GM19455 (cell line): ENCODE measurements around the gene TMEM232.

Experiments
- ATAC-seq: cut with Tn5 transposase; IDR thresholded peaks from one replicate; pipeline ENCODE4 v1.9.1; 2021; ENCODE audit not compliant: unreplicated experiment

TMEM232 gene

GRCh38 chr5:110634475-110634874 is 92.0 kb downstream of the TMEM232 start:
- no peak for ATAC-seq

- no peak for ATAC-seq
These were observed 95.2 kb downstream of the TMEM232 start for GRCh38 chr5:110631236-110631635.

- no peak for ATAC-seq
These were observed 96.1 kb downstream of the TMEM232 start for GRCh38 chr5:110630350-110630749.

- ATAC-seq, result no peak
These were observed 101.0 kb downstream of the TMEM232 start for GRCh38 chr5:110625376-110625999.

GRCh38 chr5:110623874-110624273 is 102.6 kb downstream of the TMEM232 start:
- ATAC-seq, result no peak

GRCh38 chr5:110618941-110619340 is 107.5 kb downstream of the TMEM232 start:
- no peak for ATAC-seq

GRCh38 chr5:110616009-110616408 is 110.5 kb downstream of the TMEM232 start:
- ATAC-seq, result no peak

- ATAC-seq, result no peak
These were observed 113.7 kb downstream of the TMEM232 start for GRCh38 chr5:110612794-110613247.

- no peak for ATAC-seq
These were observed 114.7 kb downstream of the TMEM232 start for GRCh38 chr5:110611817-110612216.

- ATAC-seq, result no peak
These were observed 131.6 kb downstream of the TMEM232 start for GRCh38 chr5:110594866-110595265.

GRCh38 chr5:110590187-110590586 is 136.3 kb downstream of the TMEM232 start:
- peak; percentile 59 for ATAC-seq

- no peak for ATAC-seq
These were observed 138.0 kb downstream of the TMEM232 start for GRCh38 chr5:110588286-110588980.

- no peak for ATAC-seq
These were observed 145.8 kb downstream of the TMEM232 start for GRCh38 chr5:110580625-110581024.

- no peak for ATAC-seq
These were observed 153.7 kb downstream of the TMEM232 start for GRCh38 chr5:110572729-110573128.

GRCh38 chr5:110562191-110562590 is 164.3 kb downstream of the TMEM232 start:
- ATAC-seq, result no peak

GRCh38 chr5:110561510-110561909 is 165.0 kb downstream of the TMEM232 start:
- ATAC-seq, result no peak

- ATAC-seq, result no peak
These were observed 177.2 kb downstream of the TMEM232 start for GRCh38 chr5:110549301-110549700.

- no peak for ATAC-seq
These were observed 178.3 kb downstream of the TMEM232 start for GRCh38 chr5:110548171-110548570.

- ATAC-seq, result no peak
These were observed 179.0 kb downstream of the TMEM232 start for GRCh38 chr5:110547495-110547894.

- ATAC-seq, result no peak
These were observed 180.8 kb downstream of the TMEM232 start for GRCh38 chr5:110545716-110546115.

GRCh38 chr5:110544603-110545002 is 181.9 kb downstream of the TMEM232 start:
- ATAC-seq, result no peak

- ATAC-seq, result no peak
These were observed 183.5 kb downstream of the TMEM232 start for GRCh38 chr5:110542949-110543348.
